NT2/D1 (cell line): Measurements from ENCODE around the gene HUNK.

Experiments
- SUZ12 ChIP-seq: IDR thresholded peaks from 2 replicates; pipeline ENCODE4 v1.6.1; 2011; ENCODE audit not compliant: insufficient read length, insufficient read depth; ENCODE audit errors: extremely low read depth
- YY1 ChIP-seq: IDR thresholded peaks from 2 replicates; pipeline ENCODE4 v1.6.1; 2011; ENCODE audit not compliant: insufficient read length, insufficient read depth

- TF ChIP-seq SUZ12, result no peak
- TF ChIP-seq YY1, result no peak
Measured at GRCh38 chr21:31869750-31870149, 3.1 kb upstream of the HUNK start.
